Gastroesophageal sphincter (tissue), 4 donors: Measurements from ENCODE around the gene CENPO. TPM values are rescaled to one million over a fixed set of nuclear protein-coding genes. Genes with fewer than 3 reads are reported as not detected.

Experiments
- ATAC-seq: fragments of 150-250 bp; one replicate; pipeline ENCODE4 v1.9.1; 2016; ENCODE audit warnings: mild to moderate bottlenecking, moderate library complexity
- H3K27ac ChIP-seq, 4 donors: fragments of 200-600 bp; sonication (generic) in 3 of 4; 1 replicate in 3 of 4; 2 replicates in 1 of 4; pipeline ENCODE4 v1.5.1; 2016 to 2019
- H3K27me3 ChIP-seq: fragments of 200-600 bp; sonication (generic); one replicate; pipeline ENCODE4 v1.5.1; 2019
- H3K36me3 ChIP-seq, 2 donors: fragments of 200-600 bp; sonication (generic); one replicate each; pipeline ENCODE4 v1.5.1; 2019; ENCODE audit warnings: control low read depth in 1 of 2
- H3K4me1 ChIP-seq, 3 donors: fragments of 200-600 bp; sonication (generic); 1 replicate in 2 of 3; 2 replicates in 1 of 3; pipeline ENCODE4 v1.5.1; 2016 to 2019; ENCODE audit warnings: control low read depth in 2 of 3
- H3K4me3 ChIP-seq, 2 donors: fragments of 200-600 bp; sonication (generic); one replicate each; pipeline ENCODE4 v1.5.1; 2019; ENCODE audit warnings: mild to moderate bottlenecking in 1 of 2, moderate library complexity in 1 of 2
- H3K9me3 ChIP-seq, 3 donors: fragments of 200-600 bp; sonication (generic); one replicate each; pipeline ENCODE4 v1.5.1; 2017 to 2019; ENCODE audit warnings: control low read depth in 2 of 3
- EP300 ChIP-seq: sonication (generic); formaldehyde crosslinking; IDR thresholded peaks from one replicate; pipeline ENCODE4 v1.6.1; 2017; ENCODE audit warnings: antibody characterized with exemption, mild to moderate bottlenecking
- POLR2A ChIP-seq, 2 donors: fragments of 450-650 bp; IDR thresholded peaks; one replicate each; pipeline ENCODE4 v1.6.1; 2017; ENCODE audit warnings: antibody characterized with exemption in 2 of 2, mild to moderate bottlenecking in 2 of 2, moderate library complexity in 1 of 2
- POLR2AphosphoS5 ChIP-seq: sonication (generic); formaldehyde crosslinking; IDR thresholded peaks from one replicate; pipeline ENCODE4 v1.6.1; 2017; ENCODE audit warnings: antibody characterized with exemption
- WGBS, 2 donors: methylation state at CpG; one replicate each; pipeline ENCODE4 v1.1.5; 2018; ENCODE audit warnings: low coverage in 1 of 2; 5-methylcytosine and 5-hydroxymethylcytosine counted together
- total RNA-seq, 4 donors: library from RNA; depleted of rRNA; stranded (reverse); fragments of >200 nt; gene quantifications; one replicate each; pipeline ENCODE4 v1.1.0, GENCODE V29; 2016
- TF ChIP-seq, protein P1 (sequence below), 4 experiments: fragments of 200-600 bp in 2 of 4; fragments of 450-650 bp in 2 of 4; sonication (generic) in 1 of 4; IDR thresholded peaks; one replicate each; pipeline ENCODE4 v1.5.1; 2017 to 2019; ENCODE audit warnings: antibody characterized with exemption in 4 of 4, mild to moderate bottlenecking in 2 of 4, moderate library complexity in 2 of 4

Gene CENPO
- total RNA-seq, 4 donors from 2014 or later: 0.31 to 3.8 (median 2.8) TPM

- Histone ChIP-seq H3K9me3 (no peaks in the 10 kb centered on the region), H3K4me1 (no peaks in the 10 kb centered on the region), H3K4me3 (no peak overlapping the region), H3K27ac (no peak overlapping the region), H3K27me3 (no peaks in the 10 kb centered on the region), H3K36me3 (peaks cover 0 to 87% of the 10 kb centered on the region in 2 donors)
- no peak for ATAC-seq
- 100% methylated on average over 1 of the region's 9 CpGs; no CpG with 5 or more reads in 1 of the 2 donors for WGBS, 2 donors
- TF ChIP-seq, protein P1, sequence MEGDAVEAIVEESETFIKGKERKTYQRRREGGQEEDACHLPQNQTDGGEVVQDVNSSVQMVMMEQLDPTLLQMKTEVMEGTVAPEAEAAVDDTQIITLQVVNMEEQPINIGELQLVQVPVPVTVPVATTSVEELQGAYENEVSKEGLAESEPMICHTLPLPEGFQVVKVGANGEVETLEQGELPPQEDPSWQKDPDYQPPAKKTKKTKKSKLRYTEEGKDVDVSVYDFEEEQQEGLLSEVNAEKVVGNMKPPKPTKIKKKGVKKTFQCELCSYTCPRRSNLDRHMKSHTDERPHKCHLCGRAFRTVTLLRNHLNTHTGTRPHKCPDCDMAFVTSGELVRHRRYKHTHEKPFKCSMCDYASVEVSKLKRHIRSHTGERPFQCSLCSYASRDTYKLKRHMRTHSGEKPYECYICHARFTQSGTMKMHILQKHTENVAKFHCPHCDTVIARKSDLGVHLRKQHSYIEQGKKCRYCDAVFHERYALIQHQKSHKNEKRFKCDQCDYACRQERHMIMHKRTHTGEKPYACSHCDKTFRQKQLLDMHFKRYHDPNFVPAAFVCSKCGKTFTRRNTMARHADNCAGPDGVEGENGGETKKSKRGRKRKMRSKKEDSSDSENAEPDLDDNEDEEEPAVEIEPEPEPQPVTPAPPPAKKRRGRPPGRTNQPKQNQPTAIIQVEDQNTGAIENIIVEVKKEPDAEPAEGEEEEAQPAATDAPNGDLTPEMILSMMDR (IDR thresholded peaks at IDR 0.05): no peak
- TF ChIP-seq POLR2A (IDR thresholded peaks at IDR 0.05) (no peak), POLR2AphosphoS5 (no peak)
Measured at GRCh38 chr2:24836706-24837105, 43.5 kb downstream of the CENPO start.

- no peaks in the 10 kb centered on the region for H3K9me3 ChIP-seq
- no peaks in the 10 kb centered on the region for H3K27me3 ChIP-seq
- H3K4me1 ChIP-seq: no peaks in the 10 kb centered on the region
- no peak overlapping the region for H3K4me3 ChIP-seq
- ATAC-seq: no peak
- TF ChIP-seq POLR2AphosphoS5: no peak
- TF ChIP-seq, protein P1 (IDR thresholded peaks at IDR 0.05): no peak
- TF ChIP-seq POLR2A (IDR thresholded peaks at IDR 0.05): no peak
- TF ChIP-seq EP300: no peak
- 92 to 96% methylated on average over 2 to 4 of the region's 5 CpGs for WGBS, 2 donors
- H3K27ac ChIP-seq: no peak overlapping the region
- H3K36me3 ChIP-seq: peaks cover 0 to 97% of the 10 kb centered on the region in 2 donors
Measured at GRCh38 chr2:24837996-24838513, 44.8 kb downstream of the CENPO start.

DNA sequence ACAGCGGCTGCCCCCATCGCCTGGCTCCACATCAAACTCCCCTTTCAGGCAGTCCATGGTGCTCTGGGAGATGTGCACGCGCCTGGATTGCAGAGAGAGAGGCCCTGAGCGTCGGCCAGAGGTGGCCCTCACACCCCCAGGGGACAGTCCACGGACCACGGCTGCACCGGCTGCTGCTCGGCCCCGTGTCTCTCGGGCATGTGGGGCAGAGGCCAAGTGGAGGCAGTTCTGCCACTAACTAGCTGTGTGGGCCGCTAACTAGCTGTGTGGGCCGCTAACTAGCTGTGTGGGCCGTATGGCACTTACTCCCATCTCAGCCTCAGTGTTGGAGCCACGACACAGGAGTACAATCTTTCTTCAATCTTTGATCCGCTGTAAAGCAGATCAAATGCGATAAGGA, 45.3 kb downstream of the CENPO start:
- ATAC-seq: no peak
- Histone ChIP-seq H3K4me3 (no peak overlapping the region), H3K27ac (no peak overlapping the region), H3K9me3 (no peaks in the 10 kb centered on the region), H3K36me3 (peaks cover 0 to 92% of the 10 kb centered on the region in 2 donors), H3K27me3 (no peaks in the 10 kb centered on the region), H3K4me1 (no peaks in the 10 kb centered on the region)
- 89% methylated on average over 4 of the region's 18 CpGs; no CpG with 5 or more reads in 1 of the 2 donors for WGBS, 2 donors
- TF ChIP-seq POLR2AphosphoS5 (no peak), EP300 (no peak), POLR2A (IDR thresholded peaks at IDR 0.05) (no peak)
- TF ChIP-seq, protein P1 (IDR thresholded peaks at IDR 0.05): no peak

DNA sequence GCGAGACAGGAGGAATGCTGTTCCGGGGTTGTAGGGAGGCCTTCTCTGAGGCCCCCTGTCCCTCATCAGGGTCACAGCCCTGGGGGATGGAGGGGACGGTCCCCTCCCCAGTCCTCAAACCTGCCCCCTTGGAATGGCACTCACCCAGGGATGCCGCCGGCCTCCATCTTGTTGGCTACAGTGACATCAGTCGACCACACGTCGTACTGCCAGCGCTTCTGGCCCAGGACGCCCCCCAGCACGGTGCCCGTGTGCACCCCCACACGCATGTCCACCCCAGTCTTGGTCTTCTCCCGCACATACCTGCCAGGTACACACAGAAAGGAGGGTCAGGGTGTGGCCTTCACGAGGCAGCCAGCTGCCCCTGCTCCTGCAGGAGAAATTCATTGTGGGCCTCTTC, 46.5 kb downstream of the CENPO start:
- Histone ChIP-seq H3K9me3 (no peaks in the 10 kb centered on the region), H3K4me1 (no peaks in the 10 kb centered on the region), H3K4me3 (no peak overlapping the region), H3K27ac (no peak overlapping the region), H3K27me3 (no peaks in the 10 kb centered on the region), H3K36me3 (peaks cover 0 to 80% of the 10 kb centered on the region in 2 donors)
- no peak for ATAC-seq
- TF ChIP-seq POLR2A (IDR thresholded peaks at IDR 0.05): no peak
- TF ChIP-seq, protein P1 (IDR thresholded peaks at IDR 0.05): no peak
- TF ChIP-seq EP300: no peak
- no peak for TF ChIP-seq POLR2AphosphoS5
- 93% methylated on average over 9 of the region's 15 CpGs; no CpG with 5 or more reads in 1 of the 2 donors for WGBS, 2 donors

DNA sequence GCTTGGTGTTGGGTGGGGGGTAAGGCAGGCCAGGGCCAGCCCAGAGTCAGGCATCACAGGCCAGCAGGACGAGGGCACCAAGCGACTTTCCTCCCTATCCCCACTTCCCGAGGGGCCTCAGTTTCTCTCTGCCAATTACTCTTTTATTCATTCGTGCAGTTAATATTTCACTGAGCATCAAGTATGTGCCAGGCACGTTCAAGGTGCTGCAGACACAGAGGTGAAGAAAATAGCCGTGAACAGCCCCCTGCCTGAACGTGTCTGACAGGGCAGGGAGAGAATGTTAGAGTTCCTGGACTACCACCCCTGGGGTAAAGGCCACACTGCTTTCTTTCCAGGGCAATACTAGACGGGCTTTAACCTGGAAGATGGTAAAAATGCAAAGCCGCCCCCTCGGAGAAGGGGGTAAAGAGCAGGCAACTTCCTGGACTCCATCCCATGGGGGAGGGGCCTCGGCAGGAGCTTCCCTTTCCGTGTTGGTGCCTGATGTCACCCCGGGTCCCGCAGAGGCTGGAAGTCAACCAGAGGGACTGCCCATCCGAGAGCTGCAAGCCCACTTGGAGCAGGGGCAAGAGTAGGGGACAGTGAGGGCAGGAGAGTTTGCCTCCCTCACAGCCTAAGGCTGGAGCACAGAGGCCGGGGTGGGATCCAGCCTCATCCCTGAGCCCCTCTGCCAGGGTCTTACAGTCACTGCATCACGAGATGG, 47.1 kb downstream of the CENPO start:
- Histone ChIP-seq H3K4me3 (no peak overlapping the region), H3K27me3 (no peaks in the 10 kb centered on the region), H3K9me3 (no peaks in the 10 kb centered on the region), H3K36me3 (peaks cover 0 to 74% of the 10 kb centered on the region in 2 donors), H3K4me1 (no peaks in the 10 kb centered on the region), H3K27ac (no peak overlapping the region)
- TF ChIP-seq EP300: no peak
- TF ChIP-seq, protein P1 (IDR thresholded peaks at IDR 0.05): no peak
- no peak for TF ChIP-seq POLR2A (IDR thresholded peaks at IDR 0.05)
- TF ChIP-seq POLR2AphosphoS5: no peak
- 80 to 90% methylated on average over 1 to 2 of the region's 17 CpGs for WGBS, 2 donors
- no peak for ATAC-seq
